MG63 (cell line): ENCODE data around the gene CCL8. TPM values are rescaled to one million over a fixed set of nuclear protein-coding genes. Genes with fewer than 3 reads are reported as not detected.

Experiments
- DNase-seq: peaks from one replicate; pipeline ENCODE4 v3.0.0-alpha.2; 2020
- H3K27me3 ChIP-seq: fragments of 250-450 bp; sonication (Bioruptor Pico); 2 replicates; pipeline ENCODE4 v1.5.1; 2020; ENCODE audit warnings: mild to moderate bottlenecking, moderate library complexity
- H3K36me3 ChIP-seq: fragments of 250-450 bp; sonication (Bioruptor Pico); 2 replicates; pipeline ENCODE4 v1.5.1; 2020; ENCODE audit warnings: mild to moderate bottlenecking, moderate library complexity
- H3K4me3 ChIP-seq: fragments of 250-450 bp; sonication (Bioruptor Pico); 2 replicates; pipeline ENCODE4 v1.5.1; 2020; ENCODE audit warnings: mild to moderate bottlenecking, moderate library complexity
- H3K9me3 ChIP-seq: fragments of 250-450 bp; sonication (Bioruptor Pico); 2 replicates; pipeline ENCODE4 v1.5.1; 2020; ENCODE audit warnings: mild to moderate bottlenecking, moderate library complexity
- total RNA-seq: library from RNA; depleted of rRNA; stranded (reverse); fragments of >200 nt; shearing (Covaris generic); gene quantifications from 2 replicates; pipeline ENCODE4 v1.2.3, GENCODE V29; 2014; ENCODE audit warnings: low replicate concordance; rRNA removed

The CCL8 gene
- total RNA-seq, 1 experiment from 2014 or later: not detected

GRCh38 chr17:34370997-34371395 is 51.8 kb downstream of the CCL8 start:
- H3K36me3 ChIP-seq: no peaks in the 10 kb centered on the region
- H3K9me3 ChIP-seq: no peaks in the 10 kb centered on the region
- DNase-seq: no peak
- no peaks in the 10 kb centered on the region for H3K27me3 ChIP-seq
- H3K4me3 ChIP-seq: no peak overlapping the region

Other genes with a start within 250 kb of the CCL8 start
- gene CCL2, start 64.2 kb upstream of the CCL8 start, total RNA-seq: 12.3 and 33.0 TPM in 2 replicates
- gene CCL7, start 49.2 kb upstream of the CCL8 start, total RNA-seq: not detected in 2 replicates
- gene CCL11, start 33.7 kb upstream of the CCL8 start, total RNA-seq: not detected in 2 replicates
- gene CCL13, start 37.0 kb downstream of the CCL8 start, total RNA-seq: not detected in 2 replicates
- not detected in 2 replicates for gene CCL1, start 43.8 kb downstream of the CCL8 start, total RNA-seq